Brain microvascular endothelial cell (primary cell): ENCODE measurements around the gene YAP1.

Experiments used
- DNase-seq: peaks from one replicate; pipeline ENCODE4 v3.0.0-alpha.2; 2020
- H3K27ac ChIP-seq: fragments of 250-450 bp; sonication (Bioruptor Pico); 2 replicates; pipeline ENCODE4 v1.5.1; 2020; ENCODE audit warnings: mild to moderate bottlenecking, moderate library complexity
- H3K27me3 ChIP-seq: fragments of 250-450 bp; sonication (Bioruptor Pico); replicated peaks from 2 replicates; pipeline ENCODE4 v1.5.1; 2020; ENCODE audit warnings: mild to moderate bottlenecking
- H3K36me3 ChIP-seq: fragments of 250-450 bp; sonication (Bioruptor Pico); replicated peaks from 2 replicates; pipeline ENCODE4 v1.5.1; 2020; ENCODE audit warnings: mild to moderate bottlenecking
- H3K4me3 ChIP-seq: 2 replicates; pipeline ENCODE4 v1.5.1; 2011; ENCODE audit warnings: low read depth, mild to moderate bottlenecking, control low read depth, low read length, moderate library complexity
- in situ Hi-C: cut with HindIII; loops from 2 replicates; pipeline ENCODE4 v1.10.0; 2017; ENCODE audit warnings: low sequenced_read_pairs, low pct_ligation_motif_present
- TF ChIP-seq, protein P1 (sequence below): IDR thresholded peaks from 2 replicates; pipeline ENCODE4 v1.5.1; 2011; ENCODE audit warnings: low read depth, mild to moderate bottlenecking, moderate library complexity, low read length, control low read depth, inconsistent platforms; ENCODE audit errors: missing control alignments

The YAP1 gene

DNA sequence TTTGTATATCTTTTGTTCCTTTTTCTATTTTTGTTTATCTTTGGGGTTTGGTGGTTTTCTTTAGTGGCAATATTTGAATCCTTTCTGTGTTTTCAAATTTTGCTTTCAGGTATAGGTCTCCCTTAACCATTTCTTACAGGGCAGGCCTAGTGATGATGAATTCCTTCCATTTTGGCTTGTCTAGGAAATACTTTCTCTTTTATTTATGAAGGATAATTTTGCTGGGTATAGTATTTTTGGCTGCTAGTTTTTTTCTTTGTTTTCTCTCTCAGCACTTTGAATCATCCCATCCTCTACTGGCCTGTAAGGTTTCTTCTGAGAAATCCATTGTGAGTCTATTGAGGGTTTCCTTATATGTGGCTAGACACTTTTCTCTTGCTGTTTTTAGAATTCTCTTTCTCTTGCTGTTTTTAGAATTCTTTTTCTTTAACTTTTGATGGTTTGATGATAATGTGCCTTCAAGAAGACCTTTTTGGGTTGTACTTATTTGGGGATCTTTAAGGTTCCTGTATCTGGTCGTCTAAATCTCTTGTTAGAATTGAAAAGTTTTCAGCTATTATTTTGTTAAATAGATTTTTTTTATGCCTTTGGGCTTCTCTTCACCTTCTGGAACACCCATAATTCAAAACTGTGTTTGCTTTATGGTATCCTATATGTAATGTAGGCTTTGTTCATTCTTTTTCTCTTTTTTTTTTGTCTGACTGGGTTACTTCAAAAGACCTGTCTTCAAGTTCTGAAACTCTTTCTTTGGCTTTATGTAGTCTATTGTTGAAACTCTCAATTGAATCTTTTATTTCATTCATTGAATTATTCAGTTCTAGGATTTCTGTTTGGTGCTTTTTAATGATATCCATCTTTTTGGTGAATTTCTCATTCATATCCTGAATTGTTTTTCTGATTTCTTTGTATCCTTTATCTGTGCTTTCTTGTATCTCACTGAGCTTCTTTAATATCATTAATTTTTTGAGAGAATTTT, 38.5 kb upstream of the YAP1 start:
- no peak for DNase-seq
- Histone ChIP-seq H3K4me3 (no peak overlapping the region), H3K36me3 (no peaks in the 10 kb centered on the region), H3K27ac (no peak overlapping the region), H3K27me3 (no peaks in the 10 kb centered on the region)
- TF ChIP-seq, protein P1, sequence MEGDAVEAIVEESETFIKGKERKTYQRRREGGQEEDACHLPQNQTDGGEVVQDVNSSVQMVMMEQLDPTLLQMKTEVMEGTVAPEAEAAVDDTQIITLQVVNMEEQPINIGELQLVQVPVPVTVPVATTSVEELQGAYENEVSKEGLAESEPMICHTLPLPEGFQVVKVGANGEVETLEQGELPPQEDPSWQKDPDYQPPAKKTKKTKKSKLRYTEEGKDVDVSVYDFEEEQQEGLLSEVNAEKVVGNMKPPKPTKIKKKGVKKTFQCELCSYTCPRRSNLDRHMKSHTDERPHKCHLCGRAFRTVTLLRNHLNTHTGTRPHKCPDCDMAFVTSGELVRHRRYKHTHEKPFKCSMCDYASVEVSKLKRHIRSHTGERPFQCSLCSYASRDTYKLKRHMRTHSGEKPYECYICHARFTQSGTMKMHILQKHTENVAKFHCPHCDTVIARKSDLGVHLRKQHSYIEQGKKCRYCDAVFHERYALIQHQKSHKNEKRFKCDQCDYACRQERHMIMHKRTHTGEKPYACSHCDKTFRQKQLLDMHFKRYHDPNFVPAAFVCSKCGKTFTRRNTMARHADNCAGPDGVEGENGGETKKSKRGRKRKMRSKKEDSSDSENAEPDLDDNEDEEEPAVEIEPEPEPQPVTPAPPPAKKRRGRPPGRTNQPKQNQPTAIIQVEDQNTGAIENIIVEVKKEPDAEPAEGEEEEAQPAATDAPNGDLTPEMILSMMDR: no peak
- in situ Hi-C loops: no loop called here

DNA sequence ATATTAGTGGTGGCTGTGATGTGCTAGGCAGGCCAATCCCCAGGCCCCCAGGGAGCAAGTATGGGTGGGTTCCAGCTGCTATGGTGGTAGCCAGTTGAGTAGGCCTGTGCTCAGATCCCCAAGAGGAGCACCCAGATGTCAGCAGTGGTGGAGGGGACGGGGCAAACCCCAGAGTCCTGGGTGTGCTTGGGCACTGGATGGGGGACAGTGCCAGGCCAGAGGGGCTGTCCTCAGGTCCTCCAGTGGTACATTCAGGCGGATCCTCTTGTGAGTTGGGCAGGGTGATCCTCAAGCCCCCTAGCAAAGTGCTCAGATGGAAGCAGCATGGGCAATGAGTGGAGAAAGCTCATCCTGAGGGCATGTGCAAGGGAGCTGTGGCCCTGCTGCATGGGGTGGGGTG, 37.0 kb upstream of the YAP1 start:
- Histone ChIP-seq H3K36me3 (no peaks in the 10 kb centered on the region), H3K4me3 (no peak overlapping the region), H3K27me3 (no peaks in the 10 kb centered on the region), H3K27ac (no peak overlapping the region)
- DNase-seq: no peak
- in situ Hi-C loops: no loop called here
- TF ChIP-seq, protein P1: no peak

DNA sequence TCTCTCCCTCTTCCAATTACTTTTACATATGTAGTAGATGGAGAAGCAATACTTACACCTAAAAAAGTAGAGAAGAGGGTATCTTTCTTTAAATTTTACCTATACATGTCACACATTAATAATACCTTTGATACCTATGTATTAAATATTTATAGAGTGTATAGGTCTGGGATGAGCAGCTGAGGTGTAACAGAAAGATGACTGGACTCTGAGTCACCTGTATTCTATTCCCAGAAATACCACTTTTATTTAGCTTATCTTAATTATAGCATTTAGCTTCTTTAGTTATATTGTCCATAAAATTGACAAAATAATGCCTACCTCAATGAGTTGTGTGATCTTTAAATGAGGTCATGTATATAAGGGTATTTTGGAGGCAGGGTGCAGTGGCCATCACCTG, 30.6 kb upstream of the YAP1 start:
- TF ChIP-seq, protein P1: no peak
- Histone ChIP-seq H3K27me3 (no peaks in the 10 kb centered on the region), H3K36me3 (no peaks in the 10 kb centered on the region), H3K4me3 (no peak overlapping the region), H3K27ac (no peak overlapping the region)
- in situ Hi-C loops: no loop called here
- DNase-seq: no peak

DNA sequence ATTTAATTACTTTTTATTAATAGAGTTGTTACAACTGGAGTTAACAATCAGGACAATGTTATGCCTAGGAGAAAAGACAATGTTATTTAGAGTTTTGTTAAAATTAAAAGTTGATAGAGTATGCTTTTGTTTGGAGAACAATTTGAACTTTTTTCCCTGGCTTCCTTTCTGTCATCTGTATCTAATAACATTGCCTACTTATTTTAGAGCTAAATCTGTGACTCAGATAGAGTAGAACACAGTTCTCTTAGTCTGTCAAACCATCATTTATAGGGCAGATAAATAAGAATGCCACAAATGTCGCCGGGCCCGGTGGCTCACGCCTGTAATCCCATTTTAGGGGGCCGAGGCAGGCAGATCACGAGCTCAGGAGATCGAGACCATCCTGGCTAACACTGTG, 28.9 kb upstream of the YAP1 start:
- Histone ChIP-seq H3K4me3 (no peak overlapping the region), H3K36me3 (no peaks in the 10 kb centered on the region), H3K27ac (no peak overlapping the region), H3K27me3 (no peaks in the 10 kb centered on the region)
- DNase-seq: no peak
- TF ChIP-seq, protein P1: no peak
- in situ Hi-C loops: no loop called here

DNA sequence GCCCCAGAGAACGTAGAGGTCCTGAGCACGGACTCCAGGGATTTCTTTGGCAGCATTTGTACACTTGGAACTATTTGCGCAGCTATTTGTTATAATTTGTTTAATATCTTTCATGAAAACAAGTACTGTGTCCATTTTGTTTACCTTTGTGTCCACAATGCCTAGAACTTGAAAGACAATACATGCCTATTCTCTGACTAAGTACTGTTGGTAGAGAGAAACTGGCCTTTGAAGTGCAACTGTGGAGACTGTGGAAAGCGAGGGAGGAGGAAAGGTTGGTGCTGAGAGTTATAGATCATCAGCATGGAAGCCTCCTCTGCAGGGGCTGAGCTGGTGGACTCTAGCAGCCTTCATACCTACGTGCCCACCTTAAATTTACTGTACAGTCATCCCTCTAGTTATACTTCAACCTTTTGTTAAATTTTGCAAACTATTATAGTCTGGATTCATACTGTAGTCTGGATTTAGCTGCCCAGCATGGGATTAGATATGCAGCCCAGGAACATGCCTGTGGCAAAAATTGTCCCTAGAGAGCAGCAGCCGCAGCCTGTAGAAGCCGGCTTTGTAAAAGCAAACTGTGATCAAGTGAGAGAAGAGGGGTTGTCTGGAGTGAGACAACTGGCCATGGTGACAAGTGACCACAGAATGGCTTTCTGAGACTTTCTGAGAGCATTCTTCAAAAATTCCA, 24.2 kb upstream of the YAP1 start:
- H3K36me3 ChIP-seq: no peaks in the 10 kb centered on the region
- no peak overlapping the region for H3K4me3 ChIP-seq
- in situ Hi-C loops: no loop called here
- no peaks in the 10 kb centered on the region for H3K27me3 ChIP-seq
- DNase-seq: peak; percentile 9
- H3K27ac ChIP-seq: no peak overlapping the region
- TF ChIP-seq, protein P1: no peak
